ENCODE results near the gene EBF3.

GRCh38 chr10:129917936-129918335 is 46.1 kb downstream of the EBF3 start:
- no peak for TF ChIP-seq CTCF (IDR thresholded peaks at IDR 0.05 in 8 of 11, conservative IDR thresholded peaks at IDR 0.05 in 3 of 11)
- TF ChIP-seq POLR2AphosphoS5 (IDR thresholded peaks at IDR 0.05), result no peak
- TF ChIP-seq POLR2A (IDR thresholded peaks at IDR 0.05), result no peak
